Vagina (tissue), 2 donors: ENCODE measurements around the gene USP19.

Source experiments
- CTCF ChIP-seq, 3 experiments: fragments of 450-650 bp in 2 of 3; fragments of 200-600 bp in 1 of 3; sonication (generic) in 1 of 3; IDR thresholded peaks; one replicate each; pipeline ENCODE4 v1.5.1; 2017 to 2019; ENCODE audit warnings: antibody characterized with exemption in 3 of 3, mild to moderate bottlenecking in 2 of 3, moderate library complexity in 2 of 3
- POLR2AphosphoS5 ChIP-seq, 2 donors: sonication (generic); formaldehyde crosslinking; IDR thresholded peaks; one replicate each; pipeline ENCODE4 v1.9.0; 2017; ENCODE audit warnings: antibody characterized with exemption in 2 of 2, mild to moderate bottlenecking in 2 of 2, low read depth in 1 of 2; ENCODE audit not compliant: insufficient read depth in 1 of 2

GRCh38 chr3:49124203-49124602 is 3.6 kb upstream of the USP19 start:
- TF ChIP-seq CTCF (IDR thresholded peaks at IDR 0.05) (no peak), POLR2AphosphoS5 (IDR thresholded peaks at IDR 0.05; ENCODE audit: insufficient read depth in 1 of 2, low read depth in 1 of 2) (no peak)
